Measurements from ENCODE around the gene LRCH4.
A peak's percentile ranks its signal among the peaks of the same experiment; 100 is the strongest.

Gene LRCH4

DNA sequence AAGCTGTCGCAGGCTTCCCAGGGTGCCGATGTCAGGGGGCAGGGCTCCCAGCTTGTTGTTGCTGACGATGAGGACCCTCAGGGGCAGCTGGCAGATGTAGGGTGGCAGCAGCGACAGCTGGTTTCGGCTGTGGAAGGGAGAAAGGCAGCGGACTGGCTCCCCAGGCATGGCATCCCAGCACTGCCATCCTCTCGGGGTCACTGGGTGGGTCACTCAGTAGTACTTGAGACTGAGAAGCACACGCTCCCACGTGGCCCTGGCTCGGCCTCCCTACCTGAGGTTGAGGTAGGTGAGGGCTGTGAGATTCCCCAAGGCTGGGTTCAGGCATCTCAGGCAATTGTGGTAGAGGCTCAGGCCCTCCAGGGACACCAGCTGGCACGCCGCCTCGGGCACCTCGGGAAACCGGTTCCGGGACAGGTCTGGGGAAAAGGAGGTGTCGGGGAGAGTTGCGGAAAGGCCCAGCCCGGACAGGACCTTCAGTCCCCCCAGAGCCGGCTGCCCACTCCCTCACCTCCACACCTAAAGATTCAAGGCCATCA, 3.8 kb downstream of the LRCH4 start:
- no peak for DNase-seq

- DNase-seq, result no peak
Observed at GRCh38 chr7:100580466-100581283, 5.3 kb downstream of the LRCH4 start.

- DNase-seq, result no peak
Observed at GRCh38 chr7:100578246-100579183, 7.4 kb downstream of the LRCH4 start.

- no peak for DNase-seq
Observed at GRCh38 chr7:100577507-100577906, 8.4 kb downstream of the LRCH4 start.

DNA sequence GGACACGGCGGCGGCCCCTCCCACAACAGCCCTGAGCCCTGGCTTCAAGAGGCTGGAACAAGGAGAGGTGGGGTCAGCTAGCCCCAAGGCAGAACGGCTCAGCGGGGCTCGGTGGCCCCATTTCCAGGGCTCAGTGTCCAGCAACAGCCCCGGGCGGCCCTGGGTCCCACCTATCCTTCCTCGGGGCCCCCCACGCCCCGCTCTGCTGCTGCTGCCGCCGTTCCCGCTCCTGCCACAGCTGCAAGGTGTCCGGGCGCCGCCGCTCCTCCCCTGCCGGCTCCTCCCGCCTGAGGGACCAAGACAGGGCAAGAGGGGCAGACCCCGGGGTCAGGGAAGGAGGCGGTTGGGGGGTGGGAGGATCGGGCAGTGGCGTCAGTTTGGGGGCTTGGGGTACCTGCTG, 8.8 kb downstream of the LRCH4 start:
- no peak for DNase-seq

- no peak for DNase-seq
Observed at GRCh38 chr7:100576384-100576993, 9.4 kb downstream of the LRCH4 start.

DNA sequence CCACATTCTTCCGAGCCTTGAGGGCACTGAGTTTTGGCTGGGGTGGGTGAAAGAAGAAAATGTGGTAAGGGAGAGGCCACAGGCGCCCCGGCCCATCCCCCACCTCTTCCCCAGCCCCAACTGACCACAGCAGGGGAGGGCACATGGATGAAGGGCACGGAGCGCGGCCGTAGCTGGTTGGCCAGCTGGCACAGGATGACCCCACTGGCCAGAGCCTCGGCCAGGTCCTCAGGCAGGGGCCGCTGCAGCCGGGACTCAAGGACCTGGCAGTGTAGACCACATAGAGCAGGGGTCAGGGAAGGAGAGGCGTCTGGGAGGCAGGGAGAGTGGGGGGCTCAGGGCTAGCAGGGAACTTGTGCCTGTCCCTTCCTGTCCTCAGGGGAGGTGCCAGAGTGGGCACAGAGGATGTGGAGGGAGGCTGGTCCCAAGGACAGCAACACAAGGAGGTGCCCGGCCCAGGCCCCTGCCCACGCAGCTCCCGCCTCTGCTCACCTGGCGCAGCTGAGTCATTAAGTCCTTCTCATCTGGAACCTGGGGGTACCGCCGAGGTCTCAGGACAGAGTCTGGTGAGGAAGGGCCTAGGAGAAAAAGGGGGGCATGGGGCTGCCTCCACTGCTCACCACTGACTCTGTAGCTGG, 10.1 kb downstream of the LRCH4 start:
- no peak for DNase-seq

DNA sequence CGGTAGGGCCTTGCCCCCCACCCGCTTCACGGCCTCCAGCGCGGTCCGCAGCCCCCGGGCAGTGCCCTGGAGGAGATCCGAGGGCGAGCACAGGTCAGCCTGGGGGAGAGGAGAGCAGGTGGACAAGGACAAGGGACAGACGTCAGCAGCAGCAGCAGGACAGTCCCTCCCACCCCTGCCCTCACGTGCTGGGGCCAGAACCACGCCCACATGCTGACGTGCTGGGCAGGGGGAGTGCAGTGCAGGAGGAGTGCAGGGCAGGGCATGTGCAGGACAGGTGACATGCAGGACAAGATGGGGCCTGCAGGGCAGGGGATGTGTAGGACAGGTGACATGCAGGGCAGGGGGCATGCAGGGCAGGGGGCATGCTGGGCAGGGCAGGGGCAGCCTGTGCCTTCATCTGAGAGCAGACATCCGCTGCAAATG, 10.7 kb downstream of the LRCH4 start:
- no peak for DNase-seq

DNA sequence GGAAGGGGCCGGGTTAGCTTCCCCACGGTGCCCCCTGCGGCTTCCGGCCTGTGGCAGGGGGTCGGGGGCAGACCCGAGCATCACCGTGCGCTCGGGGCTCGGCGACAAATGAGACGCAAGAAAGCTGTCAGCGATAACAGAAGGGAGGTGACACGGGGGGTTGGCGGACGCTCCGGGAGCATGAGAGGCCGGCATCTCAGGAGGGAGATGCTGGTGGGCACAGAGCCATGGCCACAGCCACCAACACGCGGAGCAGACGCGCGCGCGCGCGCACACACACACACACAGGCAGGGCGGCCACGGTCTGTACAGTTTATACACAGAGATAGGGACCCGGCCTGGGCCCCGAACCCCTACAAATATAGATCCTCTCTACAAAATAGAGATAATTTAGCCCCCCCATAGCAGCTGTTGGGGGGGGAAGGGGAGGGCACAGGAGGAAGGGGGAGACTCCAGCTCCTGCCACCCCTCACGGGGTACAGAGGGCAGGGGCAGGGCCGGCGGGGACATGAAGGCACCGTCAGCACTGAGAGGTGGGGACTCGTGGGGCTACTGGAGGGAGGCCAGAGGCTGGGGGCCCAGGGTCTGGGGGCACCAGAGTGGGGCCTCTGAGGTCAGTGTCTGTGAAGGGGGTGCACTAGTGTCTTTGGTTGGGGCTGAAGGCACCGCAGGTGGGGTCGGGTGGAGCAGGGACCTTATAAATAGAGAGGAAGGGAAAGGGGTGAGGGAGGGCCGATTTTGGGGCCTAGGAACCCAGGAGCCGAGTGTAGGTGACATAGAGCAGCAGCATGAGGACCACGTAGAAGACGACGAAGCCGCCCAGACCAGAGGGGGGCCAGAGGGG, 11.3 kb downstream of the LRCH4 start:
- no peak for DNase-seq

- DNase-seq, result no peak
Observed at GRCh38 chr7:100573691-100574361, 12.1 kb downstream of the LRCH4 start, which contains the start of gene SAP25. SAP25 (minus strand) TSS chr7:100573900; CDS start chr7:100573742, 158 bp downstream.

DNA sequence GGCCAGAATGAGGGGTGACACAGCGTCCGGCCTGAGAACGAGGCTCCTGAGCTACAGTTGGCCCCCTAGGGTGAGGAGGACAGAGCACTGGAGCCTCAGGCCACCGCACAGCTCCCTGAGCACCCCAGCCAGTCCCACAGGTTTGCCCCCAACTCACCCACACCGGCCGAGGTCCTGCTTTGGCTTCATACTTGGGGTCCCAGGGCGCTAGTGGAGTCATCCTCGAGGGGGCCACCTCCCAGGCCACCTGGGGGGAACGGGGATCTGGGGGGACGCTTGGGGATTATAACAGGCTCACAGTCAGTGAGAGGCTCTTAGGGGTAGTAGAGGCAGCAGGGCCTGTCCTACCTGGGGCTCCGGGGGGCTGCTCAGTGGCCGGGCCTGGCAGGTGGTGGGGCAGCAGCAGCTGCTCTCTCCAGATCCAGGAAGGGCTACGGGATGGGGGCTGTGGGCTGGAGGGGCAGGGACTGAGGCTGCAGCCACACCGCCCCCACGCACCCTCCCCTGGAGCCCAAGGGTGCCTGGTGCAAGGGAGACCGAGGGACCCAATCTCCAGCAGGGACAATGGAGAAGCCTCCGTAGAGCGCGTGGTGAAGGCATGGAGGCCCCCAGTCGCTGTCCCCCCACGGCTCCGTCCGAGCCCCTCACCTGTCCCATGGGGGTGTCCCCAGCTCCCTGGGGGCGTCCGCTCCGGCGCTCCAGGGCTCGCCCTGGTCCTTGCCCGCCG, 12.8 kb downstream of the LRCH4 start:
- no peak for DNase-seq

- DNase-seq, result no peak
Observed at GRCh38 chr7:100572281-100572948, 13.5 kb downstream of the LRCH4 start.

DNA sequence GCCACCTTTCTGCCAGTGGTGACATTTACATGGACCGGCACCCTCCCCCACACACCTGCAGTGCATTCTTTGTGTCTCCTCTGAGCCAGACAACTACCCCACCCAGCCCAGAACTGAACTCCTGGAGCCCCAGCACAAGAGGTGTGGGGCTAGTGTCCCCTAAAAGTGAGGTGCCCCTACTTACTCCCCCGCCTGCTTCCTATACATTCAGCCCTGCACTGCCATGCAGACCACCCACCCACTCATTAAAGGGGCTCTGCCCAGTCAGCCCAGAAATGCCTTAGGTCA, 14.2 kb downstream of the LRCH4 start:
- no peak for DNase-seq

DNA sequence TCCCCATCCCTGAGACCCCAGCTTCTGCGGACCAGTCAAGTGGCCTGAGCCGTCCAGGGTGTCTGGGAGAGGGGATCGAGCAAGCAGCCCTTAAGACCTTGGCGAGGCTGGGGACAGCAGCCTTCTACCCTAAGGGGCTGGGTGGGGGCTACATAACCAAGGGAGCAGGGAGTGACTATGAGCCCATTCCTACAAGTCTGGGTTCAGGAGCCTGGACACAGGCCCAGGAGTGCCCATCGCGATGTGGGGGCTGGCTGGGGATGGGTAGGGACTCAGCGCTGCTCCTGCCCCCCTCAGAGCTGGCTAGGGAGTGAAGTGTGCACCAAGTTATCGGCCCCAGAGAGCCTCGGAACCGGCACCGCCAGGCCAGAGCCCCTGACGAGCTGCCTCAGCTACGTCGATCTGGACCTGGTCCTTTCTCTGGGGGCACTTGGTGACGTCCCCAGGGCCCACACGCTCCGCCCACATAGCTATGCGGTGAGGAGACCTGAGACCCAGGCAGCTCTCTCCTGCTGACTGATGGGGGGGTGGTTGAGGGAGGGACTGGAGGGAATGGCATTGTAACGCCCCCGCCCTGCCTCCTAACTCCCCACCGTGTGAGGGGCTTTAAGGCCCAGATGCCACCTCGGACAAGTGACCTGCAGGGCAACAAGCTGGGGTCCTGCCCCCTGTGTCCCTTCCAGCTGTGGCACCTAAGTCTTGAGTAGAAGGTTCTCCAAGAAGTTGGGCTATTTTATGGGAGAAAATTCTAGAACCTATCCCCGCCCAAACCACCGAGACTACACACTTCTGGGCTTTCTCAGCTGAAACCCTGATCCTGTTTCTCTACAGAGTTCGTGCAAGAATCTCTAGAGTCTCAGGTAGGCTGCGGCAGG, 14.7 kb downstream of the LRCH4 start:
- peak; percentile 48 for DNase-seq

GRCh38 chr7:100568896-100569844, 16.8 kb downstream of the LRCH4 start:
- peak; percentile 32 for DNase-seq

DNA sequence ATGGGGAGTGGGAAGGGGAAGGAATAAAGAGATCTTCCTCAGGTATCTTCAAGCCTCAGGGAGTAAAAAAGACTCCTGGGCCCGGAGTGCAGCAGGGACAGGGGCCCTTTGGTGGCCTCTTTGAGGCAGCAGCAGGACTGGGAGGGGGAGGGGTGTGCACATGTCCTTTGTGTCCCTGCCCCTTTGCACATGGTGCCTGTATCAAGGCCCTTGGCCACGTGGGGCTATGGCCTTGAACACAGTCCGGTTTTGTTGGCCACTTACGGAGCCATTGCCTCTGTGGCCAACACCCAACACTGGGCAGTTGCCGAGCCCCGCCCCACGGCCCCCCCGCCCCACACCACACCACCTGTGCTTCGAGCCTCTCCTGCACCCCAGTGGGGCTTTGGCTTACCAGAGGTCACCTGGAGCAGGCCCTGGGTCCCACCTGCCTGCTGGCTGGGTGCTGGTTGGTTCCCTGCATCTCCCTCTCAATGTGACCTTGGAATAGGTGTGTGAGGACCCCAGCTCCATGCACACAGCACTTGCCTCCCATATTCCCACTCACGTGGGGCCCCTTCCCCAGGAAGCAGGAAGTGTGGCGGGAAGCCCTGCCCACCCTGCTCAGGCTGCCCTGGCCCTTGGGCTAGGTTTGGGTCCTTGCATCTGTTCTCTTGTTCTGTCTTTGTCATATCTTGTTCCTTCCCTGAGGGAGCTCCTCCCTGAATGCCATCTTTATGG, 17.6 kb downstream of the LRCH4 start:
- DNase-seq, result no peak

DNA sequence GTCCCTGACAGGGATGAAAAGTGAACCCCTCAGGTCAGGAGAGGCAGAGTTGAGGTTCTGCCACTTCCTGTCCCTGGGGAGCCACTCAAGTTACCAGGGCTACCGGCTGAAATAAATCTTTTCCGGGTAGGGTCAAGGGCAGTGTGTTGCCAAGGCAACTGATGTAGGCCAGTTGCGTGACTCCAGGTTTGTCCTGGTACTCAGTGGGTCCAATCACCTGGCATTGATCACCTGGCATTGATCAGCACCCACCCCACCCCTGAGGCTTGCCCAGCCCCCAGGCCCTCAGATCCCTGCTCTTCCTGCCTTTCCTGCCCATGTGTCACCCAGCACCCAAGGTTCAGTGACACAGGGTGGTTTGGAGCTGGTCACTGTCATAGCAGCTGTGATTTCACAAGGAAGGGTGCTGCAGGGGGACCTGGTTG, 18.2 kb downstream of the LRCH4 start:
- no peak for DNase-seq
